Kidney capillary endothelial cell (primary cell): ENCODE measurements around the gene RPA3.

Experiments
- DNase-seq: peaks from one replicate; pipeline ENCODE4 v3.0.0-alpha.2; 2018; ENCODE audit warnings: low spot score

Gene RPA3

GRCh38 chr7:7718492-7718891 lies at the start of gene RPA3:
Gene RPA3, minus strand, starts transcription at chr7:7718607. Its CDS starts 78,189 bp downstream, at chr7:7640418.
- DNase-seq = no peak

GRCh38 chr7:7766671-7767070 lies 48.3 kb upstream of the RPA3 start:
- no peak for DNase-seq

- no peak for DNase-seq
Measured at GRCh38 chr7:7765422-7765821, 47.0 kb upstream of the RPA3 start.

GRCh38 chr7:7764520-7765396 lies 46.4 kb upstream of the RPA3 start:
- no peak for DNase-seq

GRCh38 chr7:7761974-7762779 lies 43.8 kb upstream of the RPA3 start:
- DNase-seq = peak; percentile 16

GRCh38 chr7:7761340-7761973 lies 43.0 kb upstream of the RPA3 start:
- peak; percentile 35 for DNase-seq

- no peak for DNase-seq
Measured at GRCh38 chr7:7757576-7757975, 39.2 kb upstream of the RPA3 start.

GRCh38 chr7:7756577-7756976 lies 38.2 kb upstream of the RPA3 start:
- no peak for DNase-seq

- DNase-seq = no peak
Measured at GRCh38 chr7:7751243-7752092, 33.1 kb upstream of the RPA3 start.

- no peak for DNase-seq
Measured at GRCh38 chr7:7750571-7751242, 32.3 kb upstream of the RPA3 start.

GRCh38 chr7:7746458-7746857 lies 28.1 kb upstream of the RPA3 start:
- DNase-seq = no peak

- DNase-seq = no peak
Measured at GRCh38 chr7:7745966-7746365, 27.6 kb upstream of the RPA3 start.

GRCh38 chr7:7745258-7745657 lies 26.9 kb upstream of the RPA3 start:
- no peak for DNase-seq

- DNase-seq = no peak
Measured at GRCh38 chr7:7742223-7742622, 23.8 kb upstream of the RPA3 start.

GRCh38 chr7:7740037-7740355 lies 21.6 kb upstream of the RPA3 start:
- no peak for DNase-seq

- DNase-seq = no peak
Measured at GRCh38 chr7:7739204-7740036, 21.0 kb upstream of the RPA3 start.

GRCh38 chr7:7738622-7739021 lies 20.2 kb upstream of the RPA3 start:
- no peak for DNase-seq

- DNase-seq = no peak
Measured at GRCh38 chr7:7738177-7738576, 19.8 kb upstream of the RPA3 start.

- no peak for DNase-seq
Measured at GRCh38 chr7:7737674-7738073, 19.3 kb upstream of the RPA3 start.

GRCh38 chr7:7736671-7737070 lies 18.3 kb upstream of the RPA3 start:
- DNase-seq = no peak
